IMR-90 (cell line): ENCODE results near the gene CXorf49B. TPM values are rescaled to one million over a fixed set of nuclear protein-coding genes. Genes with fewer than 3 reads are reported as not detected.
"Not testable (repeated sequence)": the region's sequence is repeated elsewhere in the genome, so short reads cannot be mapped to it uniquely, and the experiment has no call there.

ENCODE experiments used
- ATAC-seq: fragments of 200-7000 bp; cut with Tn5 transposase; 2 replicates; pipeline ENCODE4 v1.9.1; 2020; ENCODE audit warnings: low read depth, mild to moderate bottlenecking, moderate library complexity
- BruUV-seq: library from RNA; stranded (reverse); fragments of 400-500 nt; replicated peaks from 2 replicates; lab custom pipeline; 2021; lab: Mats Ljungman, UMichigan
- CTCF ChIA-PET: fragments of 300-600 bp; formaldehyde crosslinking; extraction: SDS; loops from one replicate; lab custom pipeline; 2021; ENCODE audit warnings: antibody characterized with exemption; lab: Yijun Ruan, JAX
- POLR2A ChIA-PET: fragments of 300-600 bp; sonication (Branson Sonifier 250); formaldehyde crosslinking; loops from one replicate; lab custom pipeline; 2022; ENCODE audit warnings: antibody characterized with exemption; ENCODE audit not compliant: unreplicated experiment; lab: Charles Lee
- DNase-seq: peaks from one replicate; pipeline ENCODE4 v3.0.0; 2013
- H2AFZ ChIP-seq: replicated peaks from 2 replicates; pipeline ENCODE3; 2013; ENCODE audit warnings: low read length, mild to moderate bottlenecking; ENCODE audit not compliant: poor library complexity
- H2AK5ac ChIP-seq: 2 replicates; pipeline ENCODE4 v1.6.1; 2013; ENCODE audit warnings: low read depth, low read length, inconsistent platforms
- H2AK9ac ChIP-seq: replicated peaks from 2 replicates; pipeline ENCODE3; 2013; ENCODE audit warnings: mild to moderate bottlenecking, low read depth, low read length, moderate library complexity; ENCODE audit not compliant: poor library complexity
- H2BK120ac ChIP-seq: 2 replicates; pipeline ENCODE4 v1.6.1; 2013; ENCODE audit warnings: low read depth, low read length, inconsistent platforms
- H2BK15ac ChIP-seq: 3 replicates; pipeline ENCODE4 v1.6.1; 2013; ENCODE audit warnings: low read depth, low read length, inconsistent platforms
- H2BK20ac ChIP-seq: 2 replicates; pipeline ENCODE4 v1.6.1; 2013; ENCODE audit warnings: low read depth, mild to moderate bottlenecking, inconsistent platforms, low read length, moderate library complexity
- H2BK5ac ChIP-seq: 2 replicates; pipeline ENCODE4 v1.6.1; 2013; ENCODE audit warnings: mild to moderate bottlenecking, low read depth, low read length, inconsistent platforms; ENCODE audit not compliant: poor library complexity, severe bottlenecking
- H3K14ac ChIP-seq: replicated peaks from 2 replicates; pipeline ENCODE4 v1.6.1; 2013; ENCODE audit warnings: low read depth, low read length, inconsistent platforms
- H3K18ac ChIP-seq: 2 replicates; pipeline ENCODE4 v1.6.1; 2013; ENCODE audit warnings: low read depth, low read length, control low read depth
- H3K23ac ChIP-seq: 2 replicates; pipeline ENCODE4 v1.6.1; 2013; ENCODE audit warnings: low read depth, low read length, inconsistent platforms
- H3K27ac ChIP-seq: 2 replicates; pipeline ENCODE4 v1.5.1; 2013; ENCODE audit warnings: mild to moderate bottlenecking, control low read depth, low read length; ENCODE audit not compliant: insufficient read depth
- H3K27me3 ChIP-seq: 2 replicates; pipeline ENCODE4 v1.6.1; 2013; ENCODE audit warnings: low read length; ENCODE audit not compliant: control insufficient read depth, insufficient read depth
- H3K36me3 ChIP-seq: 2 replicates; pipeline ENCODE4 v1.6.1; 2013; ENCODE audit warnings: low read length, mixed read lengths; ENCODE audit not compliant: control insufficient read depth, insufficient read depth
- H3K4ac ChIP-seq: 2 replicates; pipeline ENCODE4 v1.6.1; 2013; ENCODE audit warnings: low read depth, low read length, inconsistent platforms
- H3K4me1 ChIP-seq: 2 replicates; pipeline ENCODE4 v1.6.1; 2013; ENCODE audit warnings: low read length, mixed read lengths; ENCODE audit not compliant: control insufficient read depth, insufficient read depth
- H3K4me2 ChIP-seq: 2 replicates; pipeline ENCODE4 v1.6.1; 2013; ENCODE audit warnings: low read depth, mild to moderate bottlenecking, control low read depth, low read length, moderate library complexity
- H3K4me3 ChIP-seq: 2 replicates; pipeline ENCODE4 v1.5.1; 2013; ENCODE audit warnings: low read depth, mild to moderate bottlenecking, control low read depth, low read length, moderate library complexity; ENCODE audit not compliant: insufficient read depth
- H3K56ac ChIP-seq: 2 replicates; pipeline ENCODE4 v1.6.1; 2013; ENCODE audit warnings: low read length, inconsistent platforms; ENCODE audit not compliant: insufficient read depth; ENCODE audit errors: extremely low read depth
- H3K79me1 ChIP-seq, 2 experiments: 2 replicates each; pipeline ENCODE4 v1.6.1; 2013; ENCODE audit warnings: low read length in 2 of 2, inconsistent platforms in 1 of 2, low read depth in 1 of 2
- H3K9ac ChIP-seq: 2 replicates; pipeline ENCODE4 v1.6.1; 2013; ENCODE audit warnings: low read depth, low read length, control low read depth
- H3K9me1 ChIP-seq: 2 replicates; pipeline ENCODE4 v1.6.1; 2013; ENCODE audit warnings: low read length, inconsistent platforms; ENCODE audit not compliant: insufficient read depth
- H3K9me3 ChIP-seq: 2 replicates; pipeline ENCODE4 v1.6.1; 2013; ENCODE audit warnings: low read length; ENCODE audit not compliant: control insufficient read depth, insufficient read depth
- H4K20me1 ChIP-seq: 2 replicates; pipeline ENCODE4 v1.6.1; 2013; ENCODE audit warnings: low read length, inconsistent platforms; ENCODE audit not compliant: insufficient read depth
- H4K5ac ChIP-seq: 2 replicates; pipeline ENCODE4 v1.6.1; 2013; ENCODE audit warnings: mild to moderate bottlenecking, low read depth, low read length, control low read depth
- H4K8ac ChIP-seq, 2 experiments: 2 replicates each; pipeline ENCODE4 v1.6.1; 2013; ENCODE audit warnings: low read depth in 2 of 2, low read length in 2 of 2, control low read depth in 1 of 2, inconsistent platforms in 1 of 2
- H4K91ac ChIP-seq: 2 replicates; pipeline ENCODE4 v1.6.1; 2013; ENCODE audit warnings: low read depth, low read length, inconsistent platforms; ENCODE audit not compliant: insufficient read depth
- WGBS, 2 experiments: methylation state at CpG; one replicate each; pipeline versions ENCODE4 v1.1.5 to v1.1.7; 2013; ENCODE audit warnings: missing lambda C conversion rate in 2 of 2; ENCODE audit not compliant: insufficient read length in 1 of 2; ENCODE audit errors: extremely low coverage in 2 of 2; 5-methylcytosine and 5-hydroxymethylcytosine counted together
- dilution Hi-C: fragments of 300-500 bp; cut with HindIII; formaldehyde crosslinking; loops from one replicate; pipeline ENCODE4 v1.14.3; 2018; ENCODE audit warnings: low sequenced_read_pairs; ENCODE audit not compliant: unreplicated experiment
- in situ Hi-C: fragments of 300-500 bp; cut with MboI; formaldehyde crosslinking; loops from 3 replicates; pipeline ENCODE4 v1.14.3; 2019; ENCODE audit warnings: low sequenced_read_pairs, inconsistent platforms, mixed read lengths
- intact Hi-C: fragments of 100-400 bp; cut with micrococcal nuclease; formaldehyde crosslinking; loops from 2 replicates; pipeline ENCODE4 v1.10.0; 2022
- polyA plus RNA-seq, 3 experiments: library from polyadenylated mRNA; depleted of rRNA; stranded (reverse); fragments of >200 nt; gene quantifications; 2 replicates each; pipeline ENCODE4 v1.2.3, GENCODE V29; 2012; ENCODE audit warnings: low replicate concordance in 1 of 3
- total RNA-seq: library from RNA; depleted of rRNA; stranded (reverse); fragments of >200 nt; gene quantifications from 2 replicates; pipeline ENCODE4 v1.2.3, GENCODE V29; 2012

The CXorf49B gene
- total and polyA plus RNA-seq, 2 of the 4 experiments (the other 2 are of a cell fraction): not detected

- H3K4me2 ChIP-seq, H4K5ac ChIP-seq, H4K91ac ChIP-seq, H3K23ac ChIP-seq, H3K9me1 ChIP-seq, H3K4ac ChIP-seq, H2AK5ac ChIP-seq, H3K14ac ChIP-seq, BruUV-seq, H3K4me1 ChIP-seq, in situ Hi-C loops, H2BK15ac ChIP-seq, H4K8ac ChIP-seq, H3K18ac ChIP-seq, H3K27me3 ChIP-seq, intact Hi-C loops, H3K4me3 ChIP-seq, H2AK9ac ChIP-seq, ATAC-seq, DNase-seq, POLR2A ChIA-PET, H3K9me3 ChIP-seq, H3K9ac ChIP-seq, H2BK5ac ChIP-seq, H3K36me3 ChIP-seq, CTCF ChIA-PET, H3K27ac ChIP-seq, H3K79me1 ChIP-seq, H2BK120ac ChIP-seq, H2BK20ac ChIP-seq, H2AFZ ChIP-seq, dilution Hi-C loops, H3K56ac ChIP-seq, H4K20me1 ChIP-seq: not testable (repeated sequence)
- no CpG with 5 or more reads among the region's 30 CpGs for WGBS, 2 experiments
These were observed 45.0 kb upstream of the CXorf49B start, which contains the start of gene CXorf49 for GRCh38 chrX:71718185-71718584. CXorf49 (minus strand) TSS chrX:71718285; CDS start chrX:71718151, 134 bp downstream.

GRCh38 chrX:71719195-71719594 lies 44.0 kb upstream of the CXorf49B start:
- H3K56ac ChIP-seq, H2BK5ac ChIP-seq, H3K9me3 ChIP-seq, H2BK120ac ChIP-seq, H3K23ac ChIP-seq, H3K9me1 ChIP-seq, H3K14ac ChIP-seq, H2BK15ac ChIP-seq, in situ Hi-C loops, H4K8ac ChIP-seq, H3K36me3 ChIP-seq, BruUV-seq, H4K91ac ChIP-seq, H3K9ac ChIP-seq, H3K79me1 ChIP-seq, H3K4me1 ChIP-seq, ATAC-seq, H4K5ac ChIP-seq, intact Hi-C loops, DNase-seq, H2AFZ ChIP-seq, H2BK20ac ChIP-seq, POLR2A ChIA-PET, dilution Hi-C loops, H3K27ac ChIP-seq, H2AK9ac ChIP-seq, H3K27me3 ChIP-seq, H4K20me1 ChIP-seq, H2AK5ac ChIP-seq, H3K4ac ChIP-seq, H3K18ac ChIP-seq, H3K4me2 ChIP-seq, H3K4me3 ChIP-seq, CTCF ChIA-PET: not testable (repeated sequence)
- no CpG with 5 or more reads among the region's 30 CpGs for WGBS, 2 experiments
